Neural progenitor cell (in vitro differentiated cells): ENCODE data around the gene CAPN8. TPM values are rescaled to one million over a fixed set of nuclear protein-coding genes. Genes with fewer than 3 reads are reported as not detected.
A peak's percentile ranks its signal among the peaks of the same experiment; 100 is the strongest.

Experiments used
- DNase-seq: peaks from one replicate; pipeline ENCODE4 v3.0.0-alpha.2; 2016; ENCODE audit warnings: low spot score
- H2AFZ ChIP-seq: fragments of 200-600 bp; sonication (generic); replicated peaks from 2 replicates; pipeline ENCODE4 v1.6.1; 2016; ENCODE audit warnings: antibody characterized with exemption
- H3F3A ChIP-seq: fragments of 200-600 bp; sonication (generic); 2 replicates; pipeline ENCODE4 v1.6.1; 2016; ENCODE audit warnings: antibody characterized with exemption, low read depth
- H3K27ac ChIP-seq: fragments of 200-600 bp; sonication (generic); 2 replicates; pipeline ENCODE4 v1.5.1; 2016; ENCODE audit warnings: mild to moderate bottlenecking
- H3K27me3 ChIP-seq: fragments of 200-600 bp; sonication (generic); 2 replicates; pipeline ENCODE4 v1.6.1; 2016; ENCODE audit warnings: mild to moderate bottlenecking, moderate library complexity
- H3K36me3 ChIP-seq: fragments of 200-600 bp; sonication (generic); 2 replicates; pipeline ENCODE4 v1.5.1; 2016
- H3K4me1 ChIP-seq: fragments of 200-600 bp; sonication (generic); 2 replicates; pipeline ENCODE4 v1.6.1; 2016; ENCODE audit warnings: mixed run types
- H3K4me2 ChIP-seq: fragments of 200-600 bp; sonication (generic); 2 replicates; pipeline ENCODE4 v1.6.1; 2016
- H3K4me3 ChIP-seq: fragments of 200-600 bp; sonication (generic); 2 replicates; pipeline ENCODE4 v1.5.1; 2016
- H3K79me2 ChIP-seq: fragments of 200-600 bp; sonication (generic); 2 replicates; pipeline ENCODE4 v1.6.1; 2016; ENCODE audit warnings: low read depth
- H3K9ac ChIP-seq: fragments of 200-600 bp; sonication (generic); 2 replicates; pipeline ENCODE4 v1.6.1; 2016
- H3K9me3 ChIP-seq: fragments of 200-600 bp; sonication (generic); 2 replicates; pipeline ENCODE4 v1.5.1; 2016; ENCODE audit warnings: low read depth
- H4K20me1 ChIP-seq: fragments of 200-600 bp; sonication (generic); 2 replicates; pipeline ENCODE4 v1.6.1; 2016; ENCODE audit warnings: low read depth
- H3K27ac Mint-ChIP-seq: 3 replicates; pipeline ENCODE4 v1.8.0; 2021; ENCODE audit warnings: mixed read lengths
- H3K27me3 Mint-ChIP-seq: 2 replicates; pipeline ENCODE4 v1.8.0; 2022; ENCODE audit warnings: low read depth, mild to moderate bottlenecking, inconsistent platforms, moderate library complexity, mixed read lengths; ENCODE audit not compliant: insufficient read depth
- H3K36me3 Mint-ChIP-seq: 3 replicates; pipeline ENCODE4 v1.8.0; 2021; ENCODE audit warnings: mixed read lengths
- H3K4me1 Mint-ChIP-seq: 3 replicates; pipeline ENCODE4 v1.8.0; 2021; ENCODE audit warnings: mixed read lengths
- H3K4me3 Mint-ChIP-seq: 3 replicates; pipeline ENCODE4 v1.8.0; 2021; ENCODE audit warnings: mild to moderate bottlenecking, moderate library complexity, mixed read lengths
- H3K9me3 Mint-ChIP-seq: 3 replicates; pipeline ENCODE4 v1.8.0; 2020; ENCODE audit warnings: mixed read lengths
- EZH2 ChIP-seq: fragments of 200-600 bp; sonication (generic); IDR thresholded peaks from 2 replicates; pipeline ENCODE4 v1.6.1; 2017; ENCODE audit warnings: antibody characterized with exemption, mild to moderate bottlenecking, moderate library complexity
- EZH2phosphoT487 ChIP-seq: fragments of 200-600 bp; sonication (generic); IDR thresholded peaks from 2 replicates; pipeline ENCODE4 v1.6.1; 2017; ENCODE audit warnings: antibody characterized with exemption
- total RNA-seq: library from RNA; depleted of rRNA; stranded (reverse); fragments of >200 nt; gene quantifications from 2 replicates; pipeline ENCODE4 v1.2.3, GENCODE V29; 2015; ENCODE audit warnings: low replicate concordance
- TF ChIP-seq, protein P1 (sequence below): fragments of 200-600 bp; sonication (generic); IDR thresholded peaks from 2 replicates; pipeline ENCODE4 v1.5.1; 2017; ENCODE audit warnings: antibody characterized with exemption, mild to moderate bottlenecking

Gene CAPN8
- total RNA-seq, 1 donor from 2014 or later = not detected

DNA sequence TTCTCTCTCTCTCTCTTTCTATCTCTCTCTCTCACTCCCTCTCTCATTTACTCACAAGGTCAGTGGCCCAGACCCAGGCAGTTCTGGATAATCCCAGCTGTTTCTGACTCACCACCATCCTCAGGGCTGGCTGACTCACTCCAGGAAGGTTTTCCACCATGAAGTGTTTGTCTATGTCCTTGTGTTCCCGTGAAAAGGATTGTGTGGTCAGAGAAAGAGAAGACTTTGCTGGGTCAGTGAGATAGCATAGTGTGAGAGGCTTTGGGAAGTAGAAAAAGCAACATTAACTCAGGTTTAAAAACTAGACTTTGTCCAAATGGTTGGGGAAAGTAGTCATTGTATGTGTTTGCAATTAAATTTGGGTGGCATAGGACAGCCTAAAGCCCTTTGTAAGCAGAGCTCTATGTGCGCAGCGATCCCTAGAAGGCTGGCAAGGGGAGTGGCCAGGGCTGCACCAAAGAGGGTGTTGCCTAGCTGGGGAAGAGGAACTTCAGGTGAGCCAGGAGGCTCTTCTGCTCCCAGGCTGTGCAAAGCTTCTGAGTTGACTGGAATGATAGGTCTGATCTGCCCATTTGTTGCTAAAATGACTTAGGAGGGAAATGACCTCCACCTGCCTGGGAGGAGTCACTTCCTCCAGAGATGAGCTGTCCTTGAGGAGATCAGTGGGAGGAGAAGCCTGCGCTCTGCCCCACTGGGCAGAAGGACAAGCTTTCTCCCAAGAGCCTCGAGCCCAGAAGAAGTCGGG lies 41.9 kb upstream of the CAPN8 start:
- no peaks in the 10 kb centered on the region for H3K79me2 ChIP-seq
- H3K4me3 ChIP-seq = no peak overlapping the region
- peaks cover 9% of the 10 kb centered on the region for H3K27me3 ChIP-seq
- no peak overlapping the region for H3K27ac Mint-ChIP-seq
- H3K4me2 ChIP-seq = no peak overlapping the region
- H3K27me3 Mint-ChIP-seq = peaks cover 15% of the 10 kb centered on the region
- H3K27ac ChIP-seq = no peak overlapping the region
- no peak overlapping the region for H2AFZ ChIP-seq
- no peaks in the 10 kb centered on the region for H3K36me3 ChIP-seq
- peaks cover 30% of the 10 kb centered on the region for H3K4me1 Mint-ChIP-seq
- H3K9me3 Mint-ChIP-seq = no peaks in the 10 kb centered on the region
- no peaks in the 10 kb centered on the region for H3K36me3 Mint-ChIP-seq
- peak overlapping the region; percentile 36 for H3K4me3 Mint-ChIP-seq
- no peaks in the 10 kb centered on the region for H3K4me1 ChIP-seq
- H3F3A ChIP-seq = no peaks in the 10 kb centered on the region
- TF ChIP-seq EZH2 (no peak), EZH2phosphoT487 (no peak)
- TF ChIP-seq, protein P1, sequence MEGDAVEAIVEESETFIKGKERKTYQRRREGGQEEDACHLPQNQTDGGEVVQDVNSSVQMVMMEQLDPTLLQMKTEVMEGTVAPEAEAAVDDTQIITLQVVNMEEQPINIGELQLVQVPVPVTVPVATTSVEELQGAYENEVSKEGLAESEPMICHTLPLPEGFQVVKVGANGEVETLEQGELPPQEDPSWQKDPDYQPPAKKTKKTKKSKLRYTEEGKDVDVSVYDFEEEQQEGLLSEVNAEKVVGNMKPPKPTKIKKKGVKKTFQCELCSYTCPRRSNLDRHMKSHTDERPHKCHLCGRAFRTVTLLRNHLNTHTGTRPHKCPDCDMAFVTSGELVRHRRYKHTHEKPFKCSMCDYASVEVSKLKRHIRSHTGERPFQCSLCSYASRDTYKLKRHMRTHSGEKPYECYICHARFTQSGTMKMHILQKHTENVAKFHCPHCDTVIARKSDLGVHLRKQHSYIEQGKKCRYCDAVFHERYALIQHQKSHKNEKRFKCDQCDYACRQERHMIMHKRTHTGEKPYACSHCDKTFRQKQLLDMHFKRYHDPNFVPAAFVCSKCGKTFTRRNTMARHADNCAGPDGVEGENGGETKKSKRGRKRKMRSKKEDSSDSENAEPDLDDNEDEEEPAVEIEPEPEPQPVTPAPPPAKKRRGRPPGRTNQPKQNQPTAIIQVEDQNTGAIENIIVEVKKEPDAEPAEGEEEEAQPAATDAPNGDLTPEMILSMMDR = no peak
- H3K9me3 ChIP-seq = no peaks in the 10 kb centered on the region
- DNase-seq = no peak
- H3K9ac ChIP-seq = no peak overlapping the region
- H4K20me1 ChIP-seq = no peaks in the 10 kb centered on the region

DNA sequence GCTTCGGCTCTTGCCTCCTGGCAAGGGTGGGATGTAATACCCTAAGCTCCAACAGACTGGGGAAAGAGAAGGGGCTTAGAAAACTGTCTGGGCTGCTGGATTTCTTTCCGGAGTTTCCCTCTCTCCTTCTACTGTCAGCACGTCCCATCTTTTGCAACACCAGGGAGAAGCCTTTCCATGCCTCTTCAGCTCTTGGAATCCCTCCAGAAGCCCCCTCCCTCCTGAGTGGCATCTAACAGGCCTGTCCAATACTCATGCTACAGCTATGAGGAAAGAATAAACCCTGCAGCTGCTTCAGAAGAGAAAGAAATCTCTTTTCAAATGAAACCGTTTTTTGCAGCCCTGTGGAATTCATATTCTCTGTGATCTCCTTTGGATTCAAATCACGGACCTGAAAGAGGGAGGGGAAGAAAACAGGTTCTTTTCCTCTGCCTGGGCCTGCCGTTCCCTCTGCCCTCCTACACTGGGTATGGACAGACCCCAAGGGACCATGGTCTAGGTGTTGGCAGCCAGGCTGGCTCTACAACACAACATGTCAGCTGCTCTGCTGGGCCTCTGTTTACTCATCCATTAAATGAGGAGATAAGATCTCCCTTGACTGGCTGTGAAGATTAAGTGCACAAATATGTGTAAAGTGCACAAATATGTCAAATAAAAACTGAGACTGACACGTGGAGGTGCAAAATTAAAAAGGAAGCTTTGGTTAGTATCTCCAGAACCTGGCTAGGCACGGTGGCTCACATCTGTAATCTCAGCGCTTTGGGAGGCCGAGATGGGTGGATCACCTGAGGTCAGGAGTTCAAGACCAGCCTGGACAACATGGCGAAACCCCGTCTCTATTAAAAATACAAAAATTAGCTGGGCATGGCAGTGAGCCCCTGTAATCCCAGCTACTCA lies 40.8 kb upstream of the CAPN8 start:
- Histone ChIP-seq H3F3A (no peaks in the 10 kb centered on the region), H3K4me2 (no peak overlapping the region), H3K9ac (no peak overlapping the region), H3K9me3 (no peaks in the 10 kb centered on the region), H4K20me1 (no peaks in the 10 kb centered on the region), H3K27ac (no peak overlapping the region), H3K4me3 (no peak overlapping the region), H3K27me3 (peaks cover 2% of the 10 kb centered on the region), H2AFZ (no peak overlapping the region), H3K36me3 (no peaks in the 10 kb centered on the region), H3K79me2 (no peaks in the 10 kb centered on the region), H3K4me1 (no peaks in the 10 kb centered on the region)
- TF ChIP-seq, protein P1 = no peak
- TF ChIP-seq EZH2 (no peak), EZH2phosphoT487 (no peak)
- H3K36me3 Mint-ChIP-seq = no peaks in the 10 kb centered on the region
- no peaks in the 10 kb centered on the region for H3K9me3 Mint-ChIP-seq
- peak overlapping the region; percentile 50 for H3K27ac Mint-ChIP-seq
- H3K27me3 Mint-ChIP-seq = peaks cover 15% of the 10 kb centered on the region
- peak overlapping the region; percentile 17 for H3K4me3 Mint-ChIP-seq
- DNase-seq = no peak
- H3K4me1 Mint-ChIP-seq = peaks cover 32% of the 10 kb centered on the region

DNA sequence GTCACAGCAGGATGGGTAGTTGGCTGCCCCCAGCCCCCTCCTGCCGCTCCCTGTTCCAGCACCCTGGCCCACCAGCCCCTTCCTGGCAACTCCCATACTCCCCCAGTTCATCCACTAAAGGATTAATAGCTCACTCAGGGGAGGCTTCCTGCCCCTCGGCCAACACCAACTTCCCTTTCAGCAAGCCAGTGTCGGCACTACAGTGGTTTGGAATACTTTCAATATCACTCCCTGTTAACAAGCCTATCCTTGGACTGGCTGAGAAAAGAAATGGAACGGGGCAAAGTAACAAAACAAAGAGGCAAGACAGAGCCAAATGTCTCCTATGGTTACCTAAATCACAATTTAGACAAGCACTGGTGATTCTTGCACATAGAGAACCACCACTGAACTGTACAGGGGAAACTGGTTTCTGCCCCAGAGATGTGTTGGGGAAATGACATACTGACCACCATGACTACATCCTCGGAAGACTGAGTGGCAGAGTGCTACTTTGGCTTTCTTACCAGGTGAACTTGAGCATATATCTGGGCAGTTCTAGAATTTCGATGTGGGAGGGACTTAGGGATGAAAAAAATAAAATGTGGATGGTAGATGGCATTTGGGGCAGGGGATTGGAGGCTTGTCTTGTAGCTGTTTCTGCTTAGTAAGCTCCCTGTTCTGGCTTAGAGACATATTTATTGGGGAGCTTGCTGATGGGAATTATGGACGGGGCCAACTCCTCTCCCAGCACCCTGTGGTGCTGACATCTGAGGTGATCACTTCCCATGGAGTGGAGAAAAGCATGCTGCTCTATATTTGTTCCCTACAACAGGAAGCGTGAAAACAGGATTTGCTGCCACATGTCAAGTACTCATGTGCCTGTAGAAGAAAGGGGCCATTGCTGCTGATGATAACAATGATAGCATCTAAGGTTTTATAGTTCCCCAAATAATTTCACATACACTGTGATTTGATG lies 39.7 kb upstream of the CAPN8 start:
- Histone ChIP-seq H3K4me1 (no peaks in the 10 kb centered on the region), H3K4me3 (no peak overlapping the region), H3K79me2 (no peaks in the 10 kb centered on the region), H4K20me1 (no peaks in the 10 kb centered on the region), H3K4me2 (no peak overlapping the region), H3F3A (no peaks in the 10 kb centered on the region), H2AFZ (no peak overlapping the region), H3K27me3 (no peaks in the 10 kb centered on the region), H3K36me3 (no peaks in the 10 kb centered on the region), H3K27ac (no peak overlapping the region), H3K9ac (no peak overlapping the region), H3K9me3 (no peaks in the 10 kb centered on the region)
- Mint-ChIP-seq H3K27ac (no peak overlapping the region), H3K27me3 (peaks cover 15% of the 10 kb centered on the region), H3K36me3 (no peaks in the 10 kb centered on the region), H3K4me1 (peaks cover 43% of the 10 kb centered on the region), H3K9me3 (no peaks in the 10 kb centered on the region), H3K4me3 (no peak overlapping the region)
- no peak for DNase-seq
- TF ChIP-seq EZH2phosphoT487 = no peak
- no peak for TF ChIP-seq EZH2
- TF ChIP-seq, protein P1 = no peak
